ENCODE data around the gene HEXIM1.

HEXIM1 gene

DNA sequence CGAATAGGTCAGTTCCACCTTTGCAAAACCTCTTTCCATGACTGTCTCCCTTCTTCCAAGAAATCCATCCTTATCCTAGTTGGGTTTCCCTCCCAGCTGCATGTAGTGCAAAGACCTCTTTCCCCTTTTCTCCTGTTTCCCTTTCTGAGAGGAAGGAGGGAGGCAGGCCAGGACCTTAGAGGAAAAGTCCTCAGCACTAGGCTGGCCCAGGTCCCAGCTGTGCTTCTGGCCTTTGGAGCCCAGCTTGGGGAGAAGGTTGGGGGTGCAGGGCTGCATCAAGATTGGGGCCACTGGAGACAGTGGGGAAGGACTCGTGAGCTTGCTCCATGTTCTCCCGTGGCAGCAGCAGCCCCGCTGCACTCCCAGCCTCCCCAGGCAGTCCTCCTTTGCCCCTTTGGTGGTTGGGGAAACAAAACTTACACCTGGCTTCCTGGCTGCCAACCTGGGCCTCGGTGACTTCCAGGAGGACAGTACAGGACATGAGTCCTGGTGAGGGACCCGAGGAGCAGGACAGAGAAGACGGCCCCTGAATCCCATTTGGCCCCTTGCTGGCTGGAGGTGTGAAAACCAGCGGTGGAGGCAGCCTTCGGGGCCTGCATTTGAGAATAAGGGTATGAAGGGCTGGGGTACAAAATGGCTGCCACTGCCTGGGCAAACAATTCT is 13.9 kb downstream of the HEXIM1 start:
- no peak for DNase-seq (ENCODE audit: low read depth)
- no peak for TF ChIP-seq CTCF (IDR thresholded peaks at IDR 0.05; ENCODE audit: control insufficient read depth, insufficient read depth, low read depth, low read length, missing control alignments)
- H3K4me3 ChIP-seq (ENCODE audit: control insufficient read depth, low read depth, low read length): peak overlapping the region; percentile 27

GRCh38 chr17:45164734-45165269 is 16.5 kb downstream of the HEXIM1 start:
- DNase-seq (ENCODE audit: low read depth): no peak
- TF ChIP-seq CTCF (IDR thresholded peaks at IDR 0.05; ENCODE audit: control insufficient read depth, insufficient read depth, low read depth, low read length, missing control alignments): no peak

DNA sequence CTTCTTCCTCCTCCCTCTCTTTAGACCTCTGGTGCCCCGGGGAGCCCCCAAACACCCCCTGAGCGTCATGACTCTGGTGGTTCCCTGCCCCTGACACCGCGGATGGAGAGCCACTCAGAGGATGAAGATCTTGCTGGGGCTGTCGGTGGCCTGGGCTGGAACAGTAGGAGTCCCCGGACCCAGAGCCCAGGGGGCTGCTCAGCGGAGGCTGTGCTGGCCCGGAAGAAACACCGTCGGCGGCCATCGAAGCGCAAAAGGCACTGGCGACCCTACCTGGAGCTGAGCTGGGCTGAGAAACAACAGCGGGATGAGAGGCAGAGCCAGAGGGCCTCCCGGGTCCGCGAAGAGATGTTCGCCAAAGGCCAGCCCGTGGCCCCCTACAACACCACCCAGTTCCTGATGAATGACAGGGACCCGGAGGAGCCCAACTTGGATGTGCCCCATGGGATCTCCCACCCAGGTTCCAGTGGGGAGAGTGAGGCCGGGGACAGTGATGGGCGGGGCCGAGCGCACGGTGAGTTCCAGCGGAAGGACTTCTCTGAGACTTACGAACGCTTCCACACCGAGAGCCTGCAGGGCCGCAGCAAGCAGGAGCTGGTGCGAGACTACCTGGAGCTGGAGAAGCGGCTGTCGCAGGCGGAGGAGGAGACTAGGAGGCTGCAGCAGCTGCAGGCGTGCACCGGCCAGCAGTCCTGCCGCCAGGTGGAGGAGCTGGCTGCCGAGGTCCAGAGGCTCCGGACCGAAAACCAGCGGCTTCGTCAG is 20.9 kb downstream of the HEXIM1 start:
- no peak for DNase-seq (ENCODE audit: low read depth)
- TF ChIP-seq CTCF (IDR thresholded peaks at IDR 0.05; ENCODE audit: control insufficient read depth, insufficient read depth, low read depth, low read length, missing control alignments): no peak
- no peak overlapping the region for H3K4me3 ChIP-seq (ENCODE audit: control insufficient read depth, low read depth, low read length)

More at GRCh38 chr17:45164734-45165269, 16.5 kb downstream of the HEXIM1 start:
- H3K4me3 ChIP-seq (ENCODE audit: control insufficient read depth, low read depth, low read length): no peak overlapping the region

DNA sequence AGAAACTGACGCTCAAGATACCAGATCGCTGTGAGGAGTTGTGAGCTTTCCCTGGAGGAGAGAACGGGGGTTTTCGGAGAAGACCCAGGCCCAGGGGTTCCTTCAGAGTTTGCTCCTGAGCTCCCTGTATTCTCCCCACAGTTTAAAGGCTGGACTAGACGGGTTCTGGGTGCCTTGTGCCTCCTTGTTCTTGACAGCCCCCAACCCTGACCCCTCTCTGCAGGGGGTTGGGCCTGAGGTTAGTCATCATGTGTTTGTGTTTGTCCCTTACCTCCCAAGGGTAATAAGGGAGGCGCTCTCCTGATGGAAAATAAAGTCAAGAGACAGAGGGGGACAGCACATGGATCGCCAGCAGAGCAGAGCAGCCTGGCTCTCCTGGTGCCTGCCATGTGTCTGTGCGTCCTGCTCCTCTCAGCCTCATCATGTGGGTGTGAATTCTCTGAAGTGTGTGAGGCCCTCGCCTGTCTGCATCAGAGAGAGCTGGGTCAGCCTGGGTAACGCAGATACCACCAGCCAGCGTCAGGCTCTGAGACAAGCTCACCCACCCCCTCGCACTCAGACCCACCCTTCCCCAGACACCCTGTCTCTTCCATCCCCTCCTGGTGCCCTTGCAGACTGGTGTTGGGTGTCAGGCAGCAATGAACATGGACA is 22.1 kb downstream of the HEXIM1 start:
- no peak overlapping the region for H3K4me3 ChIP-seq (ENCODE audit: control insufficient read depth, low read depth, low read length)
- DNase-seq (ENCODE audit: low read depth): no peak
- TF ChIP-seq CTCF (IDR thresholded peaks at IDR 0.05; ENCODE audit: control insufficient read depth, insufficient read depth, low read depth, low read length, missing control alignments): no peak

GRCh38 chr17:45170931-45171337 is 22.7 kb downstream of the HEXIM1 start:
- peak; percentile 80 for DNase-seq (ENCODE audit: low read depth)
- H3K4me3 ChIP-seq (ENCODE audit: control insufficient read depth, low read depth, low read length): peak overlapping the region; percentile 40
- TF ChIP-seq CTCF (IDR thresholded peaks at IDR 0.05; ENCODE audit: control insufficient read depth, insufficient read depth, low read depth, low read length, missing control alignments): no peak

GRCh38 chr17:45171338-45172231 is 23.3 kb downstream of the HEXIM1 start:
- no peak for DNase-seq (ENCODE audit: low read depth)
- no peak for TF ChIP-seq CTCF (IDR thresholded peaks at IDR 0.05; ENCODE audit: control insufficient read depth, insufficient read depth, low read depth, low read length, missing control alignments)
- peak overlapping the region; percentile 40 for H3K4me3 ChIP-seq (ENCODE audit: control insufficient read depth, low read depth, low read length)
